ENCODE results near the gene TMEM63A.
"Not testable (repeated sequence)": the region's sequence is repeated elsewhere in the genome, so short reads cannot be mapped to it uniquely, and the experiment has no call there.

The TMEM63A gene

DNA sequence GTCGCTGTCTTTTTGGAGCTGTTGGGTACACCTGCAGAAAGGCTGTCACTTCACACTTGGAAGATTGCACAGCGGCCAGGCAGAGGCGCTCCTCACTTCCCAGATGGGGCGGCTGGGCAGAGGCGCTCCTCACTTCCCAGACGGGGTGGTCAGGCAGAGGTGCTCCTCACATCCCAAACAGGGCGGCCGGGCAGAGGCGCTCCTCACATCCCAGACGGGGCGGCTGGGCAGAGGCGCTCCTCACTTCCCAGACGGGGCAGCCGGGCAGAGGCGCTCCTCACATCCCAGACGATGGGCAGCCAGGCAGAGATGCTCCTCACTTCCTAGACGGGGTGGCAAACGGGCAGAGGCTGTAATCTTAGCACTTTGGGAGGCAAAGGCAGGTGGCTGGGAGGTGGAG is 86.1 kb downstream of the TMEM63A start:
- not testable (repeated sequence) for H3K79me2 ChIP-seq (ENCODE audit: insufficient read depth, low read length); H3K9ac ChIP-seq (ENCODE audit: low read depth, low read length); ATAC-seq (ENCODE audit: insufficient read depth, low read depth); H3K27ac ChIP-seq (ENCODE audit: low read length); H3K4me2 ChIP-seq (ENCODE audit: insufficient read depth, low read length); DNase-seq; H3K27me3 ChIP-seq (ENCODE audit: insufficient read depth, low read length, poor library complexity); H2AFZ ChIP-seq (ENCODE audit: low read depth, low read length); H4K20me1 ChIP-seq (ENCODE audit: insufficient read depth, low read length); H3K4me1 ChIP-seq (ENCODE audit: insufficient read depth, low read length); H3K4me3 ChIP-seq (ENCODE audit: low read depth in 1 of 2, low read length in 2 of 2)
- H3K9me3 ChIP-seq (ENCODE audit: insufficient read depth, low read length, severe bottlenecking) = peaks cover 17% of the 10 kb centered on the region
- H3K36me3 ChIP-seq (ENCODE audit: insufficient read depth, low read length) = peaks cover 37% of the 10 kb centered on the region

Data from DND-41 (cell line).